Measurements from ENCODE around the gene FAM81B.

The FAM81B gene

DNA sequence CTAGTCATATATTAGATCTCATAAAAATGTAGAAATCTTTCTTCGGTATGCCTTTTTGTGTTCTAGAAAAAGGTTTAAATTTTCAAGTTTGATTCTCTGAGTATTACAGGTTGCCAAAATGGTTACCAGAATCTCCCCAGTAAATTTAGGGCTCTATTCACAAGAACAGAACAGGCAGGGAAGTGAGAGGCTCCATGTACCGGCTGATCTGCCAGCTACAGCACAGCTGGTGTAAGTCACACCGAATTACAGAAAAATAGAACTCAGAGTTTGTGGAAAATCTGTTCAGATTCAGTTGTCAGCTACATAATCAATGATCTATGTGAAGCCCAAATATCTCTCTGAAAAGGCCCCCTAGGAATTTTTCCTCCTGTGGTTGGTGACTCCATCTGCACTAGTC, 10.5 kb downstream of the FAM81B start:
- ChIA-PET CTCF (no interaction called here), POLR2A (ENCODE audit: low non-redundant PET) (no interaction called here)
- no peak for DNase-seq (ENCODE audit: low spot score)
- TF ChIP-seq, protein P1, sequence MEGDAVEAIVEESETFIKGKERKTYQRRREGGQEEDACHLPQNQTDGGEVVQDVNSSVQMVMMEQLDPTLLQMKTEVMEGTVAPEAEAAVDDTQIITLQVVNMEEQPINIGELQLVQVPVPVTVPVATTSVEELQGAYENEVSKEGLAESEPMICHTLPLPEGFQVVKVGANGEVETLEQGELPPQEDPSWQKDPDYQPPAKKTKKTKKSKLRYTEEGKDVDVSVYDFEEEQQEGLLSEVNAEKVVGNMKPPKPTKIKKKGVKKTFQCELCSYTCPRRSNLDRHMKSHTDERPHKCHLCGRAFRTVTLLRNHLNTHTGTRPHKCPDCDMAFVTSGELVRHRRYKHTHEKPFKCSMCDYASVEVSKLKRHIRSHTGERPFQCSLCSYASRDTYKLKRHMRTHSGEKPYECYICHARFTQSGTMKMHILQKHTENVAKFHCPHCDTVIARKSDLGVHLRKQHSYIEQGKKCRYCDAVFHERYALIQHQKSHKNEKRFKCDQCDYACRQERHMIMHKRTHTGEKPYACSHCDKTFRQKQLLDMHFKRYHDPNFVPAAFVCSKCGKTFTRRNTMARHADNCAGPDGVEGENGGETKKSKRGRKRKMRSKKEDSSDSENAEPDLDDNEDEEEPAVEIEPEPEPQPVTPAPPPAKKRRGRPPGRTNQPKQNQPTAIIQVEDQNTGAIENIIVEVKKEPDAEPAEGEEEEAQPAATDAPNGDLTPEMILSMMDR (conservative IDR thresholded peaks at IDR 0.05; ENCODE audit: low read depth): no peak
- no peak overlapping the region for H3K27ac ChIP-seq

GRCh38 chr5:95403996-95404395, 12.8 kb downstream of the FAM81B start:
- no peak overlapping the region for H3K27ac ChIP-seq
- DNase-seq (ENCODE audit: low spot score): peak; percentile 36
- TF ChIP-seq, protein P1 (conservative IDR thresholded peaks at IDR 0.05; ENCODE audit: low read depth): no peak
- ChIA-PET CTCF (no interaction called here), POLR2A (ENCODE audit: low non-redundant PET) (no interaction called here)

DNA sequence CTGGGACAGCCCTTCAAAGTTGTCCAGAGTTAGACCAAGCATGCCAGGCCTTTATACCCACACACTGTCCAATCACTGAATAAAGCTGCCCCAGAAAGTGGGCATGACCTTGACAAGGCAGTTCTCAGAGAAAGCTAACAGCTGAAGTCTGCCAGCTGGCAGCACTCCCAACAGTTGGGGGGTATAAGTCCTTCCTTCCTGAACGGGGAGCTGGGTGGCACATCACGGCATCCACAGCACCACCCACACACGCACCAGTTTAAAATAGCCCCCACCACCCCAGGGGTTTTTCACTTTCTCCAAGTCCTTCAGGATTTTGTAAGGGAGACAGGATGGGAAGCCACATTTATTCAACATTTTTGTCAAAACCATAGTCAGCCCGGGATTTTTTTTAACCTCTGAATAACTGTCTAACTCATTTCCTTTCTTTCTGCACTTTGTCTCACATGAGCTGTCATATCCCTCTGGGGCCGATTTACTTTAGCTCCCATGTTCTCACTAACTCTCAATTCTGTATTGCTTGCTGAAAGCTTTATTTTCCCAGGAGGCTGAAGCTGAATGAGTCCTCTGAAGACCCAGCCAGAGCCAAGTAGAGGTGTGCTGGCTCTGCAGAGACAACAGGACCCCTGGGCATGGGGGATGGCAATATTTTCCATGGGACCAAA, 15.4 kb downstream of the FAM81B start:
- ChIA-PET CTCF (interaction anchor here (0.6 to 0.7 kb wide), 3 partner anchors 117 to 1417 kb away, joined by 3 to 5 read pairs (median 3); no protein-coding TSS in a partner anchor), POLR2A (ENCODE audit: low non-redundant PET) (no interaction called here)
- no peak for DNase-seq (ENCODE audit: low spot score)
- H3K27ac ChIP-seq: no peak overlapping the region
- TF ChIP-seq, protein P1 (conservative IDR thresholded peaks at IDR 0.05; ENCODE audit: low read depth): no peak

- CTCF ChIA-PET: interaction anchor here (0.6 to 1.1 kb wide), 2 partner anchors 28 to 31 kb away, joined by 3 to 5 read pairs; no protein-coding TSS in a partner anchor
- H3K27ac ChIP-seq: no peak overlapping the region
- TF ChIP-seq, protein P1 (conservative IDR thresholded peaks at IDR 0.05; ENCODE audit: low read depth): no peak
- POLR2A ChIA-PET (ENCODE audit: low non-redundant PET): no interaction called here
- no peak for DNase-seq (ENCODE audit: low spot score)
Observed at GRCh38 chr5:95410279-95410678, 19.1 kb downstream of the FAM81B start.

- no peak overlapping the region for H3K27ac ChIP-seq
- DNase-seq (ENCODE audit: low spot score): no peak
- ChIA-PET CTCF (interaction anchor here (0.6 kb wide), 1 partner anchor 10 kb away, joined by 3 read pairs; no protein-coding TSS in a partner anchor), POLR2A (ENCODE audit: low non-redundant PET) (no interaction called here)
- TF ChIP-seq, protein P1 (conservative IDR thresholded peaks at IDR 0.05; ENCODE audit: low read depth): no peak
Observed at GRCh38 chr5:95411474-95411873, 20.3 kb downstream of the FAM81B start.

GRCh38 chr5:95414451-95414850, 23.3 kb downstream of the FAM81B start:
- POLR2A ChIA-PET (ENCODE audit: low non-redundant PET): no interaction called here
- TF ChIP-seq, protein P1 (conservative IDR thresholded peaks at IDR 0.05; ENCODE audit: low read depth): no peak
- no peak overlapping the region for H3K27ac ChIP-seq
- CTCF ChIA-PET: interaction anchor here (0.6 kb wide), 1 partner anchor 445 kb away, joined by 3 read pairs; no protein-coding TSS in a partner anchor
- no peak for DNase-seq (ENCODE audit: low spot score)
